HCT116 (cell line): ENCODE measurements around the gene SELL. TPM values are rescaled to one million over a fixed set of nuclear protein-coding genes. Genes with fewer than 3 reads are reported as not detected.

Source experiments
- ATAC-seq: fragments of 200-7000 bp; cut with Tn5 transposase; 2 replicates; pipeline ENCODE4 v1.9.1; 2020; ENCODE audit warnings: mild to moderate bottlenecking, moderate library complexity
- BruUV-seq: library from RNA; stranded (reverse); fragments of 400-500 nt; replicated peaks from 2 replicates; lab custom pipeline; 2021; lab: Mats Ljungman, UMichigan
- CTCF ChIA-PET: fragments of 300-600 bp; sonication (Branson Sonifier 250); formaldehyde crosslinking; loops from one replicate; lab custom pipeline; 2021; ENCODE audit warnings: antibody characterized with exemption; lab: Charles Lee
- POLR2A ChIA-PET: fragments of 300-600, 350-600 bp; sonication (Branson Sonifier 250); formaldehyde crosslinking; loops from one replicate; lab custom pipeline; 2021; ENCODE audit warnings: antibody characterized with exemption; lab: Charles Lee
- RAD21 ChIA-PET, 2 experiments: fragments of 300-600 bp; sonication (Branson Sonifier 250); formaldehyde crosslinking; loops; one replicate each; lab custom pipeline; 2023; ENCODE audit warnings: low total read pairs in 2 of 2; ENCODE audit not compliant: uncharacterized antibody in 2 of 2, unreplicated experiment in 2 of 2, low non-redundant PET in 1 of 2; lab: Charles Lee
- DNase-seq: peaks from one replicate; pipeline ENCODE4 v3.0.0-alpha.2; 2010; ENCODE audit warnings: low read depth, low spot score
- H2AFZ ChIP-seq: fragments of 200-600 bp; shearing (Covaris generic), sonication (generic); 2 replicates; pipeline ENCODE4 v1.6.1; 2017; ENCODE audit warnings: low read depth, mixed run types, mixed read lengths, antibody characterized with exemption, low read length; ENCODE audit not compliant: poor library complexity, severe bottlenecking
- H3K27ac ChIP-seq: 2 replicates; pipeline ENCODE4 v1.5.1; 2012; ENCODE audit warnings: low read depth, low read length
- H3K27me3 ChIP-seq: fragments of 200-600 bp; sonication (generic); 2 replicates; pipeline ENCODE4 v1.6.1; 2016; ENCODE audit warnings: mixed run types, low read length, mixed read lengths; ENCODE audit not compliant: insufficient read depth
- H3K36me3 ChIP-seq, 2 experiments: fragments of 200-500 bp in 1 of 2; fragments of 200-600 bp in 1 of 2; sonication (Bioruptor generic) in 1 of 2; sonication (generic) in 1 of 2; 2 replicates each; pipeline versions ENCODE4 v1.5.1 to v1.6.1; 2014 to 2016; ENCODE audit warnings: low read length in 2 of 2, inconsistent platforms in 1 of 2, mixed read lengths in 1 of 2, mixed run types in 1 of 2; ENCODE audit not compliant: insufficient read depth in 2 of 2, control insufficient read depth in 1 of 2
- H3K4me1 ChIP-seq, 2 experiments: fragments of 200-600 bp in 1 of 2; sonication (generic) in 1 of 2; 2 replicates each; pipeline versions ENCODE4 v1.5.1 to v1.6.1; 2012 to 2017; ENCODE audit warnings: low read length in 2 of 2, inconsistent platforms in 1 of 2, mild to moderate bottlenecking in 1 of 2, mixed read lengths in 1 of 2, mixed run types in 1 of 2, moderate library complexity in 1 of 2; ENCODE audit not compliant: insufficient read depth in 2 of 2, control insufficient read depth in 1 of 2
- H3K4me2 ChIP-seq: fragments of 200-600 bp; sonication (generic); 2 replicates; pipeline ENCODE4 v1.6.1; 2017; ENCODE audit warnings: mixed run types, low read length, mixed read lengths
- H3K4me3 ChIP-seq, 2 experiments: fragments of 200-600 bp in 1 of 2; sonication (generic) in 1 of 2; replicated peaks in 1 of 2; 2 replicates each; pipeline ENCODE4 v1.5.1; 2011 to 2016; ENCODE audit warnings: low read length in 2 of 2, control low read depth in 1 of 2, low read depth in 1 of 2, mild to moderate bottlenecking in 1 of 2, mixed read lengths in 1 of 2, mixed run types in 1 of 2
- H3K79me2 ChIP-seq: fragments of 200-600 bp; sonication (generic); 2 replicates; pipeline ENCODE4 v1.6.1; 2017; ENCODE audit warnings: mild to moderate bottlenecking, mixed run types, low read length, moderate library complexity, mixed read lengths; ENCODE audit not compliant: insufficient read depth
- H3K9ac ChIP-seq: fragments of 200-600 bp; sonication (generic); 2 replicates; pipeline ENCODE4 v1.6.1; 2016; ENCODE audit warnings: low read length, mixed read lengths
- H3K9me2 ChIP-seq: fragments of 200-600 bp; sonication (generic), shearing (Covaris generic); 2 replicates; pipeline ENCODE4 v1.6.1; 2017; ENCODE audit warnings: mixed run types, mild to moderate bottlenecking, moderate library complexity; ENCODE audit not compliant: insufficient read depth
- H3K9me3 ChIP-seq, 2 experiments: fragments of 200-500 bp in 1 of 2; fragments of 200-600 bp in 1 of 2; sonication (Bioruptor generic) in 1 of 2; sonication (generic) in 1 of 2; 2 replicates each; pipeline ENCODE4 v1.6.1; 2014 to 2017; ENCODE audit warnings: low read length in 2 of 2, mixed read lengths in 2 of 2, inconsistent platforms in 1 of 2, low read depth in 1 of 2, mild to moderate bottlenecking in 1 of 2, mixed run types in 1 of 2, moderate library complexity in 1 of 2; ENCODE audit not compliant: control insufficient read depth in 1 of 2, insufficient read depth in 1 of 2
- H4K20me1 ChIP-seq: fragments of 200-600 bp; sonication (generic), shearing (Covaris generic); 2 replicates; pipeline ENCODE4 v1.6.1; 2017; ENCODE audit warnings: mixed run types, mild to moderate bottlenecking, moderate library complexity; ENCODE audit not compliant: insufficient read depth
- CEBPB ChIP-seq: IDR thresholded peaks from 2 replicates; pipeline ENCODE4 v1.6.1; 2012; ENCODE audit warnings: low read depth
- CTCF ChIP-seq, 3 experiments: fragments of 200-600 bp in 1 of 3; sonication (generic) in 1 of 3; IDR thresholded peaks in 2 of 3; conservative IDR thresholded peaks in 1 of 3; 2 replicates each; pipeline ENCODE4 v1.5.1; 2012 to 2017; ENCODE audit warnings: low read depth in 2 of 3, low read length in 2 of 3, antibody characterized with exemption in 1 of 3, borderline replicate concordance in 1 of 3, control low read depth in 1 of 3, mild to moderate bottlenecking in 1 of 3, mixed read lengths in 1 of 3, mixed run types in 1 of 3, moderate library complexity in 1 of 3; ENCODE audit not compliant: insufficient read depth in 1 of 3
- EZH2 ChIP-seq: fragments of 200-600 bp; sonication (generic); IDR thresholded peaks from 2 replicates; pipeline ENCODE4 v1.6.1; 2017; ENCODE audit warnings: antibody characterized with exemption, mixed run types
- POLR2A ChIP-seq: IDR thresholded peaks from 2 replicates; pipeline ENCODE4 v1.7.0; 2011; ENCODE audit warnings: borderline replicate concordance; ENCODE audit not compliant: insufficient read depth, insufficient read length; ENCODE audit errors: extremely low read depth
- SP1 ChIP-seq: IDR thresholded peaks from 2 replicates; pipeline ENCODE4 v1.6.1; 2012; ENCODE audit warnings: low read depth
- TCF7L2 ChIP-seq: IDR thresholded peaks from 2 replicates; pipeline ENCODE4 v1.7.0; 2011; ENCODE audit warnings: borderline replicate concordance, inconsistent platforms; ENCODE audit not compliant: insufficient read depth, insufficient read length; ENCODE audit errors: extremely low read depth
- intact Hi-C: fragments of 100-400 bp; cut with micrococcal nuclease; formaldehyde crosslinking; loops from 2 replicates; pipeline ENCODE4 v1.10.0; 2022
- total RNA-seq: library from RNA; stranded (reverse); gene quantifications from one replicate; pipeline ENCODE4 v1.2.1, GENCODE V29; 2021; ENCODE audit not compliant: unreplicated experiment

SELL gene
- total RNA-seq, 1 experiment from 2014 or later, result 4.1 TPM

- H3K4me3 ChIP-seq, result no peak overlapping the region
- no peaks in the 10 kb centered on the region for H3K36me3 ChIP-seq
- no peak overlapping the region for H2AFZ ChIP-seq
- H3K9me2 ChIP-seq, result no peaks in the 10 kb centered on the region
- no peaks in the 10 kb centered on the region for H3K9me3 ChIP-seq
- no peak overlapping the region for H3K27ac ChIP-seq
- intact Hi-C loops, result no loop called here
- H4K20me1 ChIP-seq, result no peaks in the 10 kb centered on the region
- no peaks in the 10 kb centered on the region for H3K79me2 ChIP-seq
- RAD21 ChIA-PET, result no interaction called here
- H3K9ac ChIP-seq, result no peak overlapping the region
- H3K4me2 ChIP-seq, result no peak overlapping the region
- no TSS peak for BruUV-seq
- POLR2A ChIA-PET, result no interaction called here
- TF ChIP-seq SP1 (no peak), TCF7L2 (no peak), POLR2A (no peak), CTCF (IDR thresholded peaks at IDR 0.05 in 2 of 3, conservative IDR thresholded peaks at IDR 0.05 in 1 of 3; ENCODE audit: borderline replicate concordance in 1 of 3, insufficient read depth in 1 of 3, low read depth in 2 of 3, low read length in 2 of 3) (no peak)
- H3K4me1 ChIP-seq, result no peaks in the 10 kb centered on the region
- no peaks in the 10 kb centered on the region for H3K27me3 ChIP-seq
- no peak for DNase-seq
- no peak for ATAC-seq
- CTCF ChIA-PET, result no interaction called here
These were observed 13.7 kb downstream of the SELL start for GRCh38 chr1:169697755-169698154.

- Histone ChIP-seq H3K27me3 (no peaks in the 10 kb centered on the region), H4K20me1 (no peaks in the 10 kb centered on the region), H3K9ac (no peak overlapping the region), H3K9me3 (no peaks in the 10 kb centered on the region), H3K4me2 (no peak overlapping the region), H3K79me2 (no peaks in the 10 kb centered on the region), H3K4me1 (no peaks in the 10 kb centered on the region), H3K9me2 (no peaks in the 10 kb centered on the region), H3K36me3 (no peaks in the 10 kb centered on the region), H2AFZ (no peak overlapping the region), H3K27ac (no peak overlapping the region), H3K4me3 (no peak overlapping the region)
- CTCF ChIA-PET, result interaction anchor here (1.2 kb wide), 1 partner anchor 16 kb away, joined by 3 read pairs; no protein-coding TSS in a partner anchor
- POLR2A ChIA-PET, result no interaction called here
- RAD21 ChIA-PET, result no interaction called here
- ATAC-seq (no peak), DNase-seq (no peak)
- BruUV-seq, result no TSS peak
- no peak for TF ChIP-seq EZH2
- TF ChIP-seq CEBPB, result no peak
- intact Hi-C loops, result no loop called here
These were observed 14.9 kb downstream of the SELL start for GRCh38 chr1:169696273-169697100.
